Vagina (tissue), 2 donors: ENCODE data around the gene MRTFA.

Source experiments
- POLR2A ChIP-seq, 2 donors: fragments of 450-650 bp; IDR thresholded peaks; one replicate each; pipeline ENCODE4 v1.6.1; 2017; ENCODE audit warnings: antibody characterized with exemption in 2 of 2, mild to moderate bottlenecking in 2 of 2, moderate library complexity in 2 of 2
- TF ChIP-seq, protein P1 (sequence below), 3 experiments: fragments of 450-650 bp in 2 of 3; fragments of 200-600 bp in 1 of 3; sonication (generic) in 1 of 3; IDR thresholded peaks; one replicate each; pipeline ENCODE4 v1.5.1; 2017 to 2019; ENCODE audit warnings: antibody characterized with exemption in 3 of 3, mild to moderate bottlenecking in 2 of 3, moderate library complexity in 2 of 3

GRCh38 chr22:40396882-40397281, 239.6 kb downstream of the MRTFA start:
- TF ChIP-seq, protein P1, sequence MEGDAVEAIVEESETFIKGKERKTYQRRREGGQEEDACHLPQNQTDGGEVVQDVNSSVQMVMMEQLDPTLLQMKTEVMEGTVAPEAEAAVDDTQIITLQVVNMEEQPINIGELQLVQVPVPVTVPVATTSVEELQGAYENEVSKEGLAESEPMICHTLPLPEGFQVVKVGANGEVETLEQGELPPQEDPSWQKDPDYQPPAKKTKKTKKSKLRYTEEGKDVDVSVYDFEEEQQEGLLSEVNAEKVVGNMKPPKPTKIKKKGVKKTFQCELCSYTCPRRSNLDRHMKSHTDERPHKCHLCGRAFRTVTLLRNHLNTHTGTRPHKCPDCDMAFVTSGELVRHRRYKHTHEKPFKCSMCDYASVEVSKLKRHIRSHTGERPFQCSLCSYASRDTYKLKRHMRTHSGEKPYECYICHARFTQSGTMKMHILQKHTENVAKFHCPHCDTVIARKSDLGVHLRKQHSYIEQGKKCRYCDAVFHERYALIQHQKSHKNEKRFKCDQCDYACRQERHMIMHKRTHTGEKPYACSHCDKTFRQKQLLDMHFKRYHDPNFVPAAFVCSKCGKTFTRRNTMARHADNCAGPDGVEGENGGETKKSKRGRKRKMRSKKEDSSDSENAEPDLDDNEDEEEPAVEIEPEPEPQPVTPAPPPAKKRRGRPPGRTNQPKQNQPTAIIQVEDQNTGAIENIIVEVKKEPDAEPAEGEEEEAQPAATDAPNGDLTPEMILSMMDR (IDR thresholded peaks at IDR 0.05), result no peak
- TF ChIP-seq POLR2A (IDR thresholded peaks at IDR 0.05), result no peak
